ENCODE results near the gene AP1S1.

The AP1S1 gene

GRCh38 chr7:101205901-101206664 is 51.8 kb downstream of the AP1S1 start:
- DNase-seq = no peak
- Histone ChIP-seq H2BK15ac (replicated peaks; ENCODE audit: low read depth) (no peak overlapping the region), H3K23ac (ENCODE audit: low read length) (no peak overlapping the region), H3K4me3 (ENCODE audit: low read length) (no peak overlapping the region), H3K56ac (ENCODE audit: low read length) (no peak overlapping the region), H4K8ac (ENCODE audit: low read depth, low read length) (no peak overlapping the region), H3K4ac (ENCODE audit: low read depth, low read length) (no peak overlapping the region), H4K5ac (ENCODE audit: low read length) (no peak overlapping the region), H3K36me3 (ENCODE audit: control insufficient read depth, insufficient read depth, low read length) (peaks cover 1% of the 10 kb centered on the region), H2BK5ac (ENCODE audit: low read length) (no peak overlapping the region), H3K79me2 (ENCODE audit: control insufficient read depth, insufficient read depth, low read length) (no peaks in the 10 kb centered on the region), H2AK5ac (ENCODE audit: low read length) (no peak overlapping the region), H3K27me3 (ENCODE audit: insufficient read depth, low read length, poor library complexity) (no peaks in the 10 kb centered on the region), H3K18ac (ENCODE audit: low read length) (no peak overlapping the region), H3K9ac (ENCODE audit: low read length) (no peak overlapping the region), H2BK120ac (ENCODE audit: low read depth, low read length) (no peak overlapping the region), H3K79me1 (ENCODE audit: low read length) (no peaks in the 10 kb centered on the region), H3K27ac (ENCODE audit: low read depth, low read length) (no peak overlapping the region), H3K4me2 (ENCODE audit: low read length) (no peak overlapping the region), H3K4me1 (ENCODE audit: control insufficient read depth, low read depth, low read length) (no peaks in the 10 kb centered on the region)
- WGBS (ENCODE audit: extremely low coverage, insufficient coverage, low lambda C conversion rate) = no CpG with 5 or more reads among the region's 32 CpGs

- no peak overlapping the region for H4K8ac ChIP-seq (ENCODE audit: low read depth, low read length)
- H3K27me3 ChIP-seq (ENCODE audit: insufficient read depth, low read length, poor library complexity) = no peaks in the 10 kb centered on the region
- H3K4me3 ChIP-seq (ENCODE audit: low read length) = no peak overlapping the region
- no peak overlapping the region for H3K23ac ChIP-seq (ENCODE audit: low read length)
- no peak overlapping the region for H3K4me2 ChIP-seq (ENCODE audit: low read length)
- H3K56ac ChIP-seq (ENCODE audit: low read length) = no peak overlapping the region
- H3K9ac ChIP-seq (ENCODE audit: low read length) = no peak overlapping the region
- no peak overlapping the region for H3K18ac ChIP-seq (ENCODE audit: low read length)
- no peak overlapping the region for H2BK5ac ChIP-seq (ENCODE audit: low read length)
- no peak overlapping the region for H2BK120ac ChIP-seq (ENCODE audit: low read depth, low read length)
- peaks cover 1% of the 10 kb centered on the region for H3K36me3 ChIP-seq (ENCODE audit: control insufficient read depth, insufficient read depth, low read length)
- no peaks in the 10 kb centered on the region for H3K79me2 ChIP-seq (ENCODE audit: control insufficient read depth, insufficient read depth, low read length)
- no peak overlapping the region for H2BK15ac ChIP-seq (replicated peaks; ENCODE audit: low read depth)
- no peak for DNase-seq
- no peak overlapping the region for H2AK5ac ChIP-seq (ENCODE audit: low read length)
- H4K5ac ChIP-seq (ENCODE audit: low read length) = no peak overlapping the region
- no peak overlapping the region for H3K27ac ChIP-seq (ENCODE audit: low read depth, low read length)
- H3K79me1 ChIP-seq (ENCODE audit: low read length) = no peaks in the 10 kb centered on the region
- no peak overlapping the region for H3K4ac ChIP-seq (ENCODE audit: low read depth, low read length)
- H3K4me1 ChIP-seq (ENCODE audit: control insufficient read depth, low read depth, low read length) = no peaks in the 10 kb centered on the region
- WGBS (ENCODE audit: extremely low coverage, insufficient coverage, low lambda C conversion rate) = no CpG with 5 or more reads among the region's 19 CpGs
Observed at GRCh38 chr7:101206665-101207042, 52.4 kb downstream of the AP1S1 start.

DNA sequence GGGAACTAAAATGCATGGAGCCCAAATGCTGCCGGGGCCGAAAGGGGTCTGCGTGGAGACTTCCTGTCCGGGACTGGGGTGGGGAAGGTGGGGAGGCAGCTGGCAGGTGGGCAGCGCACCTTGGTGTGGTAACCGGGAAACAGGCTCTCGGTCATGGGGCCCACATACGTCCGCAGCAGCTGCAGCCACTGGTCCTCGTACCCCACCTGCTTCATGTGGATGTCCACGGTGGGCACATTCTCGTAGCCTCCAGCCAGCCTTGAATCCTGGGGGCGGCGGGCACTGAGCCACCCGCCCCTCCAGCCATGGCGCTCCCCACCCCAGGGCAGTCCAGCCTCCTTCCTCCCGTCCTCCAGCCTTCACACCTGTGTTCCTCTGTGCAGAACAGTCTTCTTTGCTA is 53.2 kb downstream of the AP1S1 start:
- Histone ChIP-seq H4K8ac (ENCODE audit: low read depth, low read length) (no peak overlapping the region), H2AK5ac (ENCODE audit: low read length) (no peak overlapping the region), H4K5ac (ENCODE audit: low read length) (no peak overlapping the region), H3K9ac (ENCODE audit: low read length) (no peak overlapping the region), H3K4ac (ENCODE audit: low read depth, low read length) (no peak overlapping the region), H3K4me1 (ENCODE audit: control insufficient read depth, low read depth, low read length) (no peaks in the 10 kb centered on the region), H2BK120ac (ENCODE audit: low read depth, low read length) (no peak overlapping the region), H3K79me1 (ENCODE audit: low read length) (no peaks in the 10 kb centered on the region), H3K18ac (ENCODE audit: low read length) (no peak overlapping the region), H3K36me3 (ENCODE audit: control insufficient read depth, insufficient read depth, low read length) (peaks cover 1% of the 10 kb centered on the region), H2BK5ac (ENCODE audit: low read length) (no peak overlapping the region), H3K27me3 (ENCODE audit: insufficient read depth, low read length, poor library complexity) (no peaks in the 10 kb centered on the region), H3K56ac (ENCODE audit: low read length) (no peak overlapping the region), H2BK15ac (replicated peaks; ENCODE audit: low read depth) (no peak overlapping the region), H3K79me2 (ENCODE audit: control insufficient read depth, insufficient read depth, low read length) (no peaks in the 10 kb centered on the region), H3K4me2 (ENCODE audit: low read length) (no peak overlapping the region), H3K4me3 (ENCODE audit: low read length) (no peak overlapping the region), H3K27ac (ENCODE audit: low read depth, low read length) (no peak overlapping the region), H3K23ac (ENCODE audit: low read length) (no peak overlapping the region)
- no CpG with 5 or more reads among the region's 17 CpGs for WGBS (ENCODE audit: extremely low coverage, insufficient coverage, low lambda C conversion rate)
- no peak for DNase-seq

- Histone ChIP-seq H3K23ac (ENCODE audit: low read length) (no peak overlapping the region), H3K4ac (ENCODE audit: low read depth, low read length) (no peak overlapping the region), H4K5ac (ENCODE audit: low read length) (no peak overlapping the region), H3K56ac (ENCODE audit: low read length) (no peak overlapping the region), H3K79me1 (ENCODE audit: low read length) (no peaks in the 10 kb centered on the region), H2AK5ac (ENCODE audit: low read length) (no peak overlapping the region), H3K27ac (ENCODE audit: low read depth, low read length) (no peak overlapping the region), H2BK15ac (replicated peaks; ENCODE audit: low read depth) (no peak overlapping the region), H3K27me3 (ENCODE audit: insufficient read depth, low read length, poor library complexity) (no peaks in the 10 kb centered on the region), H3K4me1 (ENCODE audit: control insufficient read depth, low read depth, low read length) (no peaks in the 10 kb centered on the region), H4K8ac (ENCODE audit: low read depth, low read length) (no peak overlapping the region), H2BK120ac (ENCODE audit: low read depth, low read length) (no peak overlapping the region), H3K4me2 (ENCODE audit: low read length) (no peak overlapping the region), H2BK5ac (ENCODE audit: low read length) (no peak overlapping the region), H3K9ac (ENCODE audit: low read length) (no peak overlapping the region), H3K79me2 (ENCODE audit: control insufficient read depth, insufficient read depth, low read length) (no peaks in the 10 kb centered on the region), H3K36me3 (ENCODE audit: control insufficient read depth, insufficient read depth, low read length) (peaks cover 1% of the 10 kb centered on the region), H3K18ac (ENCODE audit: low read length) (no peak overlapping the region), H3K4me3 (ENCODE audit: low read length) (no peak overlapping the region)
- no CpG with 5 or more reads among the region's 14 CpGs for WGBS (ENCODE audit: extremely low coverage, insufficient coverage, low lambda C conversion rate)
- DNase-seq = no peak
Observed at GRCh38 chr7:101208794-101209193, 54.5 kb downstream of the AP1S1 start.

DNA sequence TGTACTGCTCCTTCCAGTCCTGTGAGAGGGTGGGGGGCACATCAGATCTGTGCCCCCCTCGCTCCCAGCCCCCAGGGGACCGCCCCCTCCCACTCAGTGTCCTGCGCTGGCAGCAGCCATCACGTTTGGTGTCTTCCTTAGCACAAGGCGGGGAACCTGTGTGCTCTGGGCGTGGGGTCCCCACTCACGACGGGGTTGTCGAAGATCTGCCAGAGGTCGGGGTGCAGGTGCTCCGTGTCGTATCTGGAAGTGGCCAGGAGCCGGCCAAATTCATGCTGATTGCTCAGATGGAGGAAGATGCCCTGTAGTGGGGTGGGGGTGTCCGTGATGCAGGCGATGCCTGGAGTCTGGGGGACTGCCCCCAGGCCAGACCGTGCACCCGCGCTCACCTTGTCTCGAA is 55.9 kb downstream of the AP1S1 start:
- no peak overlapping the region for H3K23ac ChIP-seq (ENCODE audit: low read length)
- whole genome bisulfite sequencing (ENCODE audit: extremely low coverage, insufficient coverage, low lambda C conversion rate) = no CpG with 5 or more reads among the region's 19 CpGs
- H3K36me3 ChIP-seq (ENCODE audit: control insufficient read depth, insufficient read depth, low read length) = peaks cover 1% of the 10 kb centered on the region

More for the DNA sequence above, 55.9 kb downstream of the AP1S1 start:
- H3K79me2 ChIP-seq (ENCODE audit: control insufficient read depth, insufficient read depth, low read length) = no peaks in the 10 kb centered on the region
- H4K5ac ChIP-seq (ENCODE audit: low read length) = no peak overlapping the region
- H3K4me1 ChIP-seq (ENCODE audit: control insufficient read depth, low read depth, low read length) = no peaks in the 10 kb centered on the region
- no peak overlapping the region for H4K8ac ChIP-seq (ENCODE audit: low read depth, low read length)
- no peak for DNase-seq
- no peak overlapping the region for H3K4me2 ChIP-seq (ENCODE audit: low read length)
- H2AK5ac ChIP-seq (ENCODE audit: low read length) = no peak overlapping the region
- H3K27ac ChIP-seq (ENCODE audit: low read depth, low read length) = no peak overlapping the region
- H2BK15ac ChIP-seq (replicated peaks; ENCODE audit: low read depth) = no peak overlapping the region
- no peaks in the 10 kb centered on the region for H3K79me1 ChIP-seq (ENCODE audit: low read length)
- no peak overlapping the region for H3K56ac ChIP-seq (ENCODE audit: low read length)
- no peak overlapping the region for H3K18ac ChIP-seq (ENCODE audit: low read length)
- no peak overlapping the region for H3K4ac ChIP-seq (ENCODE audit: low read depth, low read length)
- no peaks in the 10 kb centered on the region for H3K27me3 ChIP-seq (ENCODE audit: insufficient read depth, low read length, poor library complexity)
- no peak overlapping the region for H3K4me3 ChIP-seq (ENCODE audit: low read length)
- H2BK5ac ChIP-seq (ENCODE audit: low read length) = no peak overlapping the region
- no peak overlapping the region for H2BK120ac ChIP-seq (ENCODE audit: low read depth, low read length)
- H3K9ac ChIP-seq (ENCODE audit: low read length) = no peak overlapping the region
